C4-2B (cell line): Measurements from ENCODE around the gene CTNNBIP1.

Source experiments
- CTCF ChIP-seq: fragments of 450-650 bp; conservative IDR thresholded peaks from 2 replicates; pipeline ENCODE4 v1.5.1; 2017; ENCODE audit warnings: mild to moderate bottlenecking
- ZFX ChIP-seq: fragments of 450-650 bp; IDR thresholded peaks from 2 replicates; pipeline ENCODE4 v1.6.1; 2017

- no peak for TF ChIP-seq CTCF
- no peak for TF ChIP-seq ZFX
Observed at GRCh38 chr1:9808459-9808858, 101.6 kb downstream of the CTNNBIP1 start.
